A549 (cell line): Measurements from ENCODE around the gene DSCAM. TPM values are rescaled to one million over a fixed set of nuclear protein-coding genes. Genes with fewer than 3 reads are reported as not detected.
A peak's percentile ranks its signal among the peaks of the same experiment; 100 is the strongest.

ENCODE experiments used
- ATAC-seq, 2 experiments: fragments of 200-7000 bp in 1 of 2; fragments of >200 bp in 1 of 2; cut with Nextera tagmentation in 1 of 2; cut with Tn5 transposase in 1 of 2; 3 replicates each; pipeline versions ENCODE4 v1.8.0 to v1.9.1; 2018 to 2020; ENCODE audit warnings: mild to moderate bottlenecking in 1 of 2, moderate library complexity in 1 of 2
- CTCF ChIA-PET: fragments of 300-600 bp; sonication (Branson Sonifier 250); formaldehyde crosslinking; extraction: SDS; loops from one replicate; lab custom pipeline; 2021; ENCODE audit warnings: antibody characterized with exemption, inconsistent platforms; lab: Yijun Ruan, JAX
- POLR2A ChIA-PET: fragments of 350-600 bp; formaldehyde crosslinking; extraction: SDS; loops from one replicate; lab custom pipeline; 2021; ENCODE audit warnings: antibody characterized with exemption, inconsistent platforms; lab: Yijun Ruan, JAX
- DNase-seq, 2 experiments: peaks; one replicate each; pipeline versions ENCODE4 v3.0.0 to v3.0.0-alpha.2; 2011 to 2016; ENCODE audit warnings: low read depth in 1 of 2, low spot score in 1 of 2
- FAIRE-seq: peaks from 2 replicates; lab custom pipeline; 2011; peaks lifted over from hg19 to GRCh38; lab: Jason Lieb, UNC
- H3K27ac ChIP-seq, 2 experiments: fragments of >200 bp; sonication (Bioruptor Twin); formaldehyde crosslinking; 3 replicates each; pipeline ENCODE4 v1.5.1; 2016 to 2017
- H3K4me1 ChIP-seq: fragments of >200 bp; sonication (Bioruptor Twin); formaldehyde crosslinking; 3 replicates; pipeline ENCODE4 v1.6.1; 2016
- H3K4me2 ChIP-seq: fragments of >200 bp; sonication (Bioruptor Twin); formaldehyde crosslinking; 3 replicates; pipeline ENCODE4 v1.6.1; 2016
- H3K4me3 ChIP-seq: fragments of >200 bp; sonication (Bioruptor Twin); formaldehyde crosslinking; 3 replicates; pipeline ENCODE4 v1.5.1; 2016
- H3K9me3 ChIP-seq: fragments of >200 bp; sonication (Bioruptor Twin); formaldehyde crosslinking; 3 replicates; pipeline ENCODE4 v1.6.1; 2016
- CBX2 ChIP-seq: fragments of 200-600 bp; sonication (generic); IDR thresholded peaks from 2 replicates; pipeline ENCODE4 v1.6.1; 2016; ENCODE audit warnings: low read depth, mild to moderate bottlenecking, borderline replicate concordance
- CEBPB ChIP-seq, 2 experiments: fragments of >200 bp in 1 of 2; sonication (Bioruptor Twin) in 1 of 2; formaldehyde crosslinking in 1 of 2; IDR thresholded peaks; 2 replicates each; pipeline ENCODE4 v1.6.1; 2012 to 2016
- CHD4 ChIP-seq: fragments of 200-600 bp; sonication (generic); IDR thresholded peaks from 2 replicates; pipeline ENCODE4 v1.6.1; 2016; ENCODE audit warnings: antibody characterized with exemption, mild to moderate bottlenecking, borderline replicate concordance
- EHF ChIP-seq: fragments of 250-450 bp; sonication (Bioruptor Pico); IDR thresholded peaks from 2 replicates; pipeline ENCODE4 v1.5.0; 2020; ENCODE audit warnings: mild to moderate bottlenecking
- FOSB ChIP-seq: fragments of 250-450 bp; sonication (Bioruptor Pico); IDR thresholded peaks from 2 replicates; pipeline ENCODE4 v1.5.0; 2020; ENCODE audit warnings: mild to moderate bottlenecking, moderate library complexity
- FOSL2 ChIP-seq, 2 experiments: fragments of 450-650 bp in 1 of 2; fragments of >200 bp in 1 of 2; sonication (Bioruptor Twin) in 1 of 2; formaldehyde crosslinking; IDR thresholded peaks; 2 replicates each; pipeline versions ENCODE4 v1.5.0 to v1.6.1; 2016 to 2020; ENCODE audit warnings: mild to moderate bottlenecking in 1 of 2, moderate library complexity in 1 of 2
- GATA3 ChIP-seq: IDR thresholded peaks from 2 replicates; pipeline ENCODE4 v1.6.1; 2012; ENCODE audit warnings: borderline replicate concordance
- HEYL ChIP-seq: fragments of 250-450 bp; sonication (Bioruptor Pico); IDR thresholded peaks from 2 replicates; pipeline ENCODE4 v1.8.0; 2021; ENCODE audit warnings: mild to moderate bottlenecking, moderate library complexity
- HOXA7 ChIP-seq: fragments of 250-450 bp; sonication (Bioruptor Pico); IDR thresholded peaks from 2 replicates; pipeline ENCODE4 v1.5.0; 2020; ENCODE audit warnings: mild to moderate bottlenecking, moderate library complexity
- HOXB5 ChIP-seq: fragments of 250-450 bp; sonication (Bioruptor Pico); IDR thresholded peaks from 2 replicates; pipeline ENCODE4 v1.5.0; 2020; ENCODE audit warnings: mild to moderate bottlenecking, moderate library complexity
- JUN ChIP-seq, 2 experiments: fragments of >200 bp; sonication (Bioruptor Twin); formaldehyde crosslinking; IDR thresholded peaks; 2 replicates in 1 of 2; 3 replicates in 1 of 2; pipeline ENCODE4 v1.6.1; 2016 to 2017
- KDM1A ChIP-seq: fragments of 200-600 bp; sonication (generic); IDR thresholded peaks from 2 replicates; pipeline ENCODE4 v1.6.1; 2016; ENCODE audit warnings: low read depth, mild to moderate bottlenecking
- KDM5A ChIP-seq: fragments of 200-600 bp; sonication (generic); IDR thresholded peaks from 2 replicates; pipeline ENCODE4 v1.6.1; 2016; ENCODE audit warnings: antibody characterized with exemption, mild to moderate bottlenecking
- MAFK ChIP-seq: fragments of 450-650 bp; IDR thresholded peaks from 2 replicates; pipeline ENCODE4 v1.6.1; 2014; ENCODE audit not compliant: partially characterized antibody
- PHF8 ChIP-seq: fragments of 200-600 bp; sonication (generic); IDR thresholded peaks from 2 replicates; pipeline ENCODE4 v1.6.1; 2016; ENCODE audit warnings: low read depth, mild to moderate bottlenecking, antibody characterized with exemption, moderate library complexity, borderline replicate concordance
- POLR2AphosphoS2 ChIP-seq: conservative IDR thresholded peaks from 2 replicates; pipeline ENCODE4 v1.6.1; 2012; ENCODE audit warnings: low read length, improper control_type of control experiment, inconsistent platforms
- RAD21 ChIP-seq, 2 experiments: fragments of >200 bp in 1 of 2; sonication (Bioruptor Twin) in 1 of 2; formaldehyde crosslinking in 1 of 2; IDR thresholded peaks in 1 of 2; conservative IDR thresholded peaks in 1 of 2; 2 replicates in 1 of 2; 3 replicates in 1 of 2; pipeline ENCODE4 v1.6.1; 2012 to 2018; ENCODE audit warnings: inconsistent platforms in 1 of 2
- RCOR1 ChIP-seq: fragments of 150-350 bp; IDR thresholded peaks from 2 replicates; pipeline ENCODE4 v1.6.1; 2014; ENCODE audit warnings: antibody characterized with exemption, low read length, low read depth
- RFX5 ChIP-seq: fragments of 450-650 bp; IDR thresholded peaks from 2 replicates; pipeline ENCODE4 v1.7.1; 2014; ENCODE audit warnings: antibody characterized with exemption, mild to moderate bottlenecking, moderate library complexity
- TP53 ChIP-seq: fragments of 250-450 bp; sonication (Bioruptor Pico); IDR thresholded peaks from 2 replicates; pipeline ENCODE4 v1.5.0; 2021; ENCODE audit warnings: mild to moderate bottlenecking, moderate library complexity
- ZC3H11A ChIP-seq: fragments of 450-650 bp; IDR thresholded peaks from 2 replicates; pipeline ENCODE4 v1.6.1; 2014; ENCODE audit warnings: antibody characterized with exemption, mild to moderate bottlenecking
- ZSCAN20 ChIP-seq: fragments of 250-450 bp; sonication (Bioruptor Pico); IDR thresholded peaks from 2 replicates; pipeline ENCODE4 v1.8.0; 2022; ENCODE audit warnings: mild to moderate bottlenecking, moderate library complexity
- WGBS: methylation state at CpG from one replicate; pipeline ENCODE4 v1.1.6; 2017; ENCODE audit errors: missing lambda C conversion rate; 5-methylcytosine and 5-hydroxymethylcytosine counted together
- polyA plus RNA-seq, 4 experiments: library from polyadenylated mRNA; depleted of rRNA in 3 of 4; stranded (reverse); fragments of >200 nt; fragmentation: RNase III in 1 of 4; extraction: RNeasy Plus Mini Kit Qiagen cat#74134 plus additional on column Dnase treatment in 1 of 4; gene quantifications; 2 replicates in 3 of 4; 3 replicates in 1 of 4; pipeline ENCODE4 v1.2.3, GENCODE V29; 2011 to 2017
- TF ChIP-seq, protein P1 (sequence below): fragments of >200 bp; sonication (Bioruptor Twin); formaldehyde crosslinking; IDR thresholded peaks from 3 replicates; pipeline ENCODE4 v1.6.1; 2016

DSCAM gene
- polyA plus RNA-seq, 2 of the 4 experiments (the other 2 are of a cell fraction): not detected

DNA sequence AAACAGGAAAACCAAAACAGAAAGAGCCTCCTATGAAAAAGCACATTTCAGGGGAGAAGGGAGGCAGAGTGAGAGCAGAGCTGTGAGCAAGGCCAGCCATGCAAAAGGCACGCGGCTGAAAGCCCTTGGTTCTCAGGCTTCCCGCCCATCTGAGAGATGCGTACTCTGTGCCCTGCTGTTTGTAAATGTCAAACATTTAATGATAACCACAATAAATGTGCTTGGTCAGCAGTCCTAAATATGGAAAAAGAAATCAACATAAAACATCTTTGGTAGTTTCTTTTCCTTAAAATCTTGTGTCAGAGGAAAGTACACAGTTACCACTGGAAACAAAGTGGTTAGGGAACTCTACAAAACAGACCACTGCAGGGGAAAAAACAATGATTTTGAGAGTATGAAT, 283.1 kb downstream of the DSCAM start:
- no peak for DNase-seq

DNA sequence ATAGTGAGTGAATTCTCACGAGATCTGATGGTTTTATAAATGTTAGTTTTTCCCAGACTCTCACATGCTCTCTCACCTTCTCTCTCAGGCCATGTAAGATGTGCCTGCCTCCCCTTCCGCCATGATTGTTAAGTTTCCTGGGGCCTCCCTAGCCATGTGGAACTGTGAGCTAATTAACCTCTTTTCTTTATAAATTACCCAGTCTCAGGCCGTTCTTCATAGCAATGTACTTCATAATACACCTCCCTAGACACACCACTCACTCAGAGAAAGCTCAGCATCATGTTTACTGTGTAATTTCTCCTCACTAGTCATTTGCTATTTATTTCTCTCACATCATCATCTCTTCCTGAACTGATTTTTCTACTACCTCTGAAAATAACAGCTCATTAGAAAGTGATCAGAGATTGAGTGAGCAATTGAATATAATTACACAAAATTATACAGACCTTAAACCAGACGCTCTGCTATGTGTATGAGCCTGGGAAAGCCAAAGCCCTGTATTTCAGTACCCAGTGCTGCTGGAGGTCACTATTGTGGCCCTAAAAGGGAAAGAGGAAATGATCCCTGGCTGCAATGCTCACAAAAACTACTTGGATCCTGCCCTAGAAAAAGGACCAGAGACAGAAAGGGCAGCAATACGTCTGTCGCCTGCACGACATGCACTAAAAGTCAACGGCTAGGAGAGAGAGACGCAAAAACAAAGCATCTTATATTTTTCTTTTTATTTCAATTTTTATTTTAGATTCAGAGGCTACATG, 284.5 kb downstream of the DSCAM start:
- ChIA-PET POLR2A (no interaction called here), CTCF (interaction anchor here (1.4 kb wide), 1 partner anchor 13 kb away, joined by 4 read pairs; no protein-coding TSS in a partner anchor)
- ATAC-seq (no peak), FAIRE-seq (no peak), DNase-seq (no peak)
- H3K27ac ChIP-seq: no peak overlapping the region
- 48% methylated on average over 9 of the region's 9 CpGs for WGBS
- no peak overlapping the region for H3K4me2 ChIP-seq
- no peak overlapping the region for H3K4me3 ChIP-seq
- H3K9me3 ChIP-seq: no peaks in the 10 kb centered on the region
- TF ChIP-seq RAD21 (conservative IDR thresholded peaks at IDR 0.05 in 1 of 2, IDR thresholded peaks at IDR 0.05 in 1 of 2): no peak
- TF ChIP-seq RCOR1: no peak
- TF ChIP-seq PHF8: no peak
- TF ChIP-seq KDM1A: no peak
- TF ChIP-seq ZSCAN20: no peak
- TF ChIP-seq ZC3H11A: no peak
- TF ChIP-seq CEBPB (IDR thresholded peaks at IDR 0.05): no peak
- no peak for TF ChIP-seq RFX5
- no peak for TF ChIP-seq FOSL2 (IDR thresholded peaks at IDR 0.05)
- no peak for TF ChIP-seq FOSL2 (CRISPR knock-in tag; IDR thresholded peaks at IDR 0.05)
- TF ChIP-seq POLR2AphosphoS2: no peak
- TF ChIP-seq FOSB (CRISPR knock-in tag): no peak
- no peak for TF ChIP-seq TP53 (CRISPR knock-in tag)
- no peak for TF ChIP-seq GATA3
- no peak for TF ChIP-seq CBX2
- TF ChIP-seq HOXB5 (CRISPR knock-in tag): no peak
- TF ChIP-seq, protein P1, sequence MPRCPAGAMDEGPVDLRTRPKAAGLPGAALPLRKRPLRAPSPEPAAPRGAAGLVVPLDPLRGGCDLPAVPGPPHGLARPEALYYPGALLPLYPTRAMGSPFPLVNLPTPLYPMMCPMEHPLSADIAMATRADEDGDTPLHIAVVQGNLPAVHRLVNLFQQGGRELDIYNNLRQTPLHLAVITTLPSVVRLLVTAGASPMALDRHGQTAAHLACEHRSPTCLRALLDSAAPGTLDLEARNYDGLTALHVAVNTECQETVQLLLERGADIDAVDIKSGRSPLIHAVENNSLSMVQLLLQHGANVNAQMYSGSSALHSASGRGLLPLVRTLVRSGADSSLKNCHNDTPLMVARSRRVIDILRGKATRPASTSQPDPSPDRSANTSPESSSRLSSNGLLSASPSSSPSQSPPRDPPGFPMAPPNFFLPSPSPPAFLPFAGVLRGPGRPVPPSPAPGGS: no peak
- no peak for TF ChIP-seq CHD4
- TF ChIP-seq EHF: no peak
- TF ChIP-seq KDM5A: no peak
- no peaks in the 10 kb centered on the region for H3K4me1 ChIP-seq

More for the DNA sequence above, 283.1 kb downstream of the DSCAM start:
- H3K4me3 ChIP-seq: no peak overlapping the region
- ATAC-seq: no peak
- no peak for FAIRE-seq
- no peaks in the 10 kb centered on the region for H3K9me3 ChIP-seq
- H3K4me1 ChIP-seq: no peaks in the 10 kb centered on the region
- ChIA-PET POLR2A (no interaction called here), CTCF (no interaction called here)
- H3K4me2 ChIP-seq: no peak overlapping the region
- H3K27ac ChIP-seq: no peak overlapping the region
- TF ChIP-seq JUN (IDR thresholded peaks at IDR 0.05) (no peak), MAFK (peak; percentile 65)
- WGBS: 35% methylated on average over 4 of the region's 4 CpGs

DNA sequence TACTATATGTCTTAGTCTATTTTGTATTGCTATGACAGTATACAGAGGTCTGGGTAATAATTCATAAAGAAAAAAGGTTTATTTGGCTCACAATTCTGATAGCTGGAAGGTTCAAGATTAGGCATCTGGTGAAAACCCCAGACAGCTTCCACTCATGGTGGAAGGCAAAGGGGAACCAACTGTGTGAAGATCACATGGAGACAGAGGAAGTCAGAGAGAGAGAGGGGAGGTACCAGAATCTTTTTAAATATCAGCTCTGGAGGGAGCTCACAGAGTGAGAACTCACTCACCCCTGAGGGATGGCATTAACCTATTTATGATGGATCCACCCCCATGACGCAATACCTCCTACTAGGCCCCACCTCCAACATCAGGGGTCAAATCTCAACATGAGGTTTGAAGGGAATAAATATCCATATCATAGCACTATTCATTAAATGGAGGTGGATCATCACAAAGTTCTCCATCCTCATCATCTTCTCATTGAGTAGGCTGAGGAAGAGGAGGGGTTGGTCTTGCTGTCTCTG, 290.5 kb downstream of the DSCAM start:
- ATAC-seq: no peak
- Histone ChIP-seq H3K4me1 (no peaks in the 10 kb centered on the region), H3K4me3 (no peak overlapping the region), H3K9me3 (no peaks in the 10 kb centered on the region), H3K4me2 (no peak overlapping the region), H3K27ac (no peak overlapping the region)
- ChIA-PET CTCF (no interaction called here), POLR2A (no interaction called here)
- TF ChIP-seq EHF: no peak
- TF ChIP-seq HOXA7 (CRISPR knock-in tag): no peak
- TF ChIP-seq FOSL2 (IDR thresholded peaks at IDR 0.05): no peak
- TF ChIP-seq FOSL2 (CRISPR knock-in tag; IDR thresholded peaks at IDR 0.05): no peak
- no peak for TF ChIP-seq RAD21 (conservative IDR thresholded peaks at IDR 0.05 in 1 of 2, IDR thresholded peaks at IDR 0.05 in 1 of 2)
- TF ChIP-seq POLR2AphosphoS2: no peak
- no peak for TF ChIP-seq HEYL (CRISPR knock-in tag)
- no peak for TF ChIP-seq RCOR1
- WGBS: 0% methylated on average over 1 of the region's 1 CpG
- no peak for DNase-seq
- no peak for FAIRE-seq
